WTC11 (cell line): Measurements from ENCODE around the gene SPHK1. TPM values are rescaled to one million over a fixed set of nuclear protein-coding genes. Genes with fewer than 3 reads are reported as not detected.

Experiments
- AR ChIP-seq: fragments of 250-450 bp; sonication (Bioruptor Pico); IDR thresholded peaks from 2 replicates; pipeline ENCODE4 v1.9.0; 2021; ENCODE audit warnings: mild to moderate bottlenecking
- CREM ChIP-seq: sonication (generic); formaldehyde crosslinking; IDR thresholded peaks from 2 replicates; pipeline ENCODE4 v1.8.1; 2022; ENCODE audit warnings: mild to moderate bottlenecking, missing genetic modification reagents, moderate library complexity
- EMX1 ChIP-seq: fragments of 250-450 bp; sonication (Bioruptor Pico); IDR thresholded peaks from 2 replicates; pipeline ENCODE4 v1.8.0; 2021; ENCODE audit warnings: mild to moderate bottlenecking
- FOXJ3 ChIP-seq: sonication (generic); formaldehyde crosslinking; IDR thresholded peaks from 2 replicates; pipeline ENCODE4 v1.9.0; 2021; ENCODE audit warnings: missing genetic modification reagents, mild to moderate bottlenecking, borderline replicate concordance
- FOXP1 ChIP-seq: sonication (generic); formaldehyde crosslinking; IDR thresholded peaks from 2 replicates; pipeline ENCODE4 v1.8.0; 2022; ENCODE audit warnings: missing genetic modification reagents, mild to moderate bottlenecking, moderate library complexity, borderline replicate concordance
- GTF2I ChIP-seq: fragments of 250-450 bp; sonication (Bioruptor Pico); conservative IDR thresholded peaks from 2 replicates; pipeline ENCODE4 v1.4.0; 2021; ENCODE audit warnings: mild to moderate bottlenecking
- IRF2 ChIP-seq: sonication (generic); formaldehyde crosslinking; IDR thresholded peaks from 2 replicates; pipeline ENCODE4 v1.8.0; 2022; ENCODE audit warnings: low read depth, missing genetic modification reagents, borderline replicate concordance
- JAZF1 ChIP-seq: fragments of 250-450 bp; sonication (Bioruptor Pico); IDR thresholded peaks from 2 replicates; pipeline ENCODE4 v1.9.0; 2021; ENCODE audit warnings: moderate library complexity, mild to moderate bottlenecking, inconsistent platforms
- MAX ChIP-seq: sonication (generic); formaldehyde crosslinking; IDR thresholded peaks from 2 replicates; pipeline ENCODE4 v1.8.0; 2022; ENCODE audit warnings: mild to moderate bottlenecking, missing genetic modification reagents
- NFE2L1 ChIP-seq: sonication (generic); formaldehyde crosslinking; IDR thresholded peaks from 2 replicates; pipeline ENCODE4 v1.8.1; 2023; ENCODE audit warnings: missing genetic modification reagents
- RORB ChIP-seq: fragments of 250-450 bp; sonication (Bioruptor Pico); IDR thresholded peaks from 2 replicates; pipeline ENCODE4 v1.9.0; 2021; ENCODE audit warnings: mild to moderate bottlenecking
- SOX15 ChIP-seq: fragments of 250-450 bp; sonication (Bioruptor Pico); IDR thresholded peaks from 2 replicates; pipeline ENCODE4 v1.9.0; 2021; ENCODE audit warnings: mild to moderate bottlenecking
- STAT6 ChIP-seq: sonication (generic); formaldehyde crosslinking; conservative IDR thresholded peaks from 2 replicates; pipeline ENCODE4 v1.8.1; 2023; ENCODE audit warnings: mild to moderate bottlenecking, low read depth, missing genetic modification reagents, moderate library complexity
- TEAD4 ChIP-seq: sonication (generic); formaldehyde crosslinking; IDR thresholded peaks from 2 replicates; pipeline ENCODE4 v1.8.0; 2022; ENCODE audit warnings: mild to moderate bottlenecking, missing genetic modification reagents
- TP53 ChIP-seq: sonication (generic); formaldehyde crosslinking; IDR thresholded peaks from 2 replicates; pipeline ENCODE4 v1.8.1; 2023; ENCODE audit warnings: mild to moderate bottlenecking, missing genetic modification reagents
- ZNF121 ChIP-seq: sonication (generic); formaldehyde crosslinking; IDR thresholded peaks from 2 replicates; pipeline ENCODE4 v1.8.0; 2023; ENCODE audit warnings: missing genetic modification reagents
- ZNF317 ChIP-seq: sonication (generic); formaldehyde crosslinking; IDR thresholded peaks from 2 replicates; pipeline ENCODE4 v1.8.1; 2023; ENCODE audit warnings: low read depth, mild to moderate bottlenecking, moderate library complexity, missing genetic modification reagents, borderline replicate concordance
- total RNA-seq: library from RNA; stranded (reverse); gene quantifications from 3 replicates; pipeline ENCODE4 v1.2.3, GENCODE V29; 2021
- TF ChIP-seq, protein P1 (sequence below): sonication (generic); formaldehyde crosslinking; IDR thresholded peaks from 2 replicates; pipeline ENCODE4 v1.8.1; 2023; ENCODE audit warnings: mild to moderate bottlenecking, missing genetic modification reagents, moderate library complexity
- TF ChIP-seq, protein P2 (sequence below): fragments of 250-450 bp; sonication (Bioruptor Pico); IDR thresholded peaks from 2 replicates; pipeline ENCODE4 v2.1.2; 2022; ENCODE audit warnings: mild to moderate bottlenecking, moderate library complexity
- TF ChIP-seq, protein P3 (sequence below): sonication (generic); formaldehyde crosslinking; conservative IDR thresholded peaks from 2 replicates; pipeline ENCODE4 v1.8.1; 2022; ENCODE audit warnings: mild to moderate bottlenecking, missing genetic modification reagents
- TF ChIP-seq, protein P4 (sequence below): fragments of 250-450 bp; sonication (Bioruptor Pico); IDR thresholded peaks from 2 replicates; pipeline ENCODE4 v1.8.0; 2021; ENCODE audit warnings: mild to moderate bottlenecking
- TF ChIP-seq, protein P5 (sequence below): sonication (generic); formaldehyde crosslinking; IDR thresholded peaks from 2 replicates; pipeline ENCODE4 v1.8.1; 2022; ENCODE audit warnings: mild to moderate bottlenecking, missing genetic modification reagents, moderate library complexity, borderline replicate concordance
- TF ChIP-seq, protein P6 (sequence below): sonication (generic); formaldehyde crosslinking; IDR thresholded peaks from 2 replicates; pipeline ENCODE4 v1.8.1; 2022; ENCODE audit warnings: missing genetic modification reagents, borderline replicate concordance
- TF ChIP-seq, protein P7 (sequence below): sonication (generic); formaldehyde crosslinking; IDR thresholded peaks from 2 replicates; pipeline ENCODE4 v1.8.1; 2023; ENCODE audit warnings: mild to moderate bottlenecking, missing genetic modification reagents

Gene SPHK1
- total RNA-seq, 1 experiment from 2014 or later, result 2.5 TPM

DNA sequence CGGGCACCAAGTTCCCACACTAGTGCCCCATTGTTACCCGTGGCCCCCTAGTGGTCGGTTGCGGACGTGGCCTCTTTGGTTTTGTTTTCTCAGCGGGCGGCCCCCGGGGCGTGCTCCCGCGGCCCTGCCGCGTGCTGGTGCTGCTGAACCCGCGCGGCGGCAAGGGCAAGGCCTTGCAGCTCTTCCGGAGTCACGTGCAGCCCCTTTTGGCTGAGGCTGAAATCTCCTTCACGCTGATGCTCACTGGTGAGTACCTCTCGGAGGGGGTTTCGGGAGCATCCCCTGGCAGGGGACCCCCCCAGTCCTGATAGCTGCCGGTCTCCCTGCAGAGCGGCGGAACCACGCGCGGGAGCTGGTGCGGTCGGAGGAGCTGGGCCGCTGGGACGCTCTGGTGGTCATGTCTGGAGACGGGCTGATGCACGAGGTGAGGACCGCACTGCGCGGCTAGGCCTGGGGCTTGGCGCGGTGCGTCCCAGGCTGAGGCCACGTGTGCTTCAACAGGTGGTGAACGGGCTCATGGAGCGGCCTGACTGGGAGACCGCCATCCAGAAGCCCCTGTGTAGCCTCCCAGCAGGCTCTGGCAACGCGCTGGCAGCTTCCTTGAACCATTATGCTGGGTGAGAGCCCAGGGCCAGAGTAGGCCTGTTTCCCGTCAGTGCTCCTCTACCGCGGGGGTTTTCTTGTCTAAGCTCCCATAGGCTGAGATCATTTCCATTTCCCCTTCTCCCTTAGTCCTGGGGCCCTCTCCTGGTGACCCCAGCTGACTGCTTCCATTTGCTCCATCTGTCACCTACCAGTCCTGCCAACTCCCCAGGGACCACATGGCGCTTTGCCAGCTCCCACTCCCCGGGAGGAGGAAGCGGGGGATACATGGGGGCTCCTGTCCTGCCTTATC lies 1.7 kb downstream of the SPHK1 start (continued):
- TF ChIP-seq STAT6 (CRISPR knock-in tag) (no peak), MAX (CRISPR knock-in tag) (peak; percentile 95), ZNF317 (CRISPR knock-in tag) (peak; percentile 69), TEAD4 (CRISPR knock-in tag) (peak; percentile 88), SOX15 (CRISPR knock-in tag) (no peak), EMX1 (CRISPR knock-in tag) (no peak), AR (CRISPR knock-in tag) (no peak), GTF2I (CRISPR knock-in tag) (no peak), FOXJ3 (CRISPR knock-in tag) (no peak), CREM (CRISPR knock-in tag) (no peak; the same call in 1 of the 2 replicates), ZNF121 (CRISPR knock-in tag) (no peak), NFE2L1 (peak; percentile 76; the same call in 1 of the 2 replicates), TP53 (peak; percentile 77; the same call in 1 of the 2 replicates), IRF2 (CRISPR knock-in tag) (no peak), FOXP1 (CRISPR knock-in tag) (peak; percentile 98), JAZF1 (no peak), RORB (CRISPR knock-in tag) (no peak)
- TF ChIP-seq, protein P1, sequence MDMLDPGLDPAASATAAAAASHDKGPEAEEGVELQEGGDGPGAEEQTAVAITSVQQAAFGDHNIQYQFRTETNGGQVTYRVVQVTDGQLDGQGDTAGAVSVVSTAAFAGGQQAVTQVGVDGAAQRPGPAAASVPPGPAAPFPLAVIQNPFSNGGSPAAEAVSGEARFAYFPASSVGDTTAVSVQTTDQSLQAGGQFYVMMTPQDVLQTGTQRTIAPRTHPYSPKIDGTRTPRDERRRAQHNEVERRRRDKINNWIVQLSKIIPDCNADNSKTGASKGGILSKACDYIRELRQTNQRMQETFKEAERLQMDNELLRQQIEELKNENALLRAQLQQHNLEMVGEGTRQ, result peak; percentile 80
- TF ChIP-seq, protein P2, sequence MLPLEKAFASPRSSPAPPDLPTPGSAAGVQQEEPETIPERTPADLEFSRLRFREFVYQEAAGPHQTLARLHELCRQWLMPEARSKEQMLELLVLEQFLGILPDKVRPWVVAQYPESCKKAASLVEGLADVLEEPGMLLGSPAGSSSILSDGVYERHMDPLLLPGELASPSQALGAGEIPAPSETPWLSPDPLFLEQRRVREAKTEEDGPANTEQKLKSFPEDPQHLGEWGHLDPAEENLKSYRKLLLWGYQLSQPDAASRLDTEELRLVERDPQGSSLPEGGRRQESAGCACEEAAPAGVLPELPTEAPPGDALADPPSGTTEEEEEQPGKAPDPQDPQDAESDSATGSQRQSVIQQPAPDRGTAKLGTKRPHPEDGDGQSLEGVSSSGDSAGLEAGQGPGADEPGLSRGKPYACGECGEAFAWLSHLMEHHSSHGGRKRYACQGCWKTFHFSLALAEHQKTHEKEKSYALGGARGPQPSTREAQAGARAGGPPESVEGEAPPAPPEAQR (CRISPR knock-in tag), result no peak
- TF ChIP-seq, protein P3, sequence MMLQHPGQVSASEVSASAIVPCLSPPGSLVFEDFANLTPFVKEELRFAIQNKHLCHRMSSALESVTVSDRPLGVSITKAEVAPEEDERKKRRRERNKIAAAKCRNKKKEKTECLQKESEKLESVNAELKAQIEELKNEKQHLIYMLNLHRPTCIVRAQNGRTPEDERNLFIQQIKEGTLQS (CRISPR knock-in tag), result peak; percentile 89
- TF ChIP-seq, protein P4, sequence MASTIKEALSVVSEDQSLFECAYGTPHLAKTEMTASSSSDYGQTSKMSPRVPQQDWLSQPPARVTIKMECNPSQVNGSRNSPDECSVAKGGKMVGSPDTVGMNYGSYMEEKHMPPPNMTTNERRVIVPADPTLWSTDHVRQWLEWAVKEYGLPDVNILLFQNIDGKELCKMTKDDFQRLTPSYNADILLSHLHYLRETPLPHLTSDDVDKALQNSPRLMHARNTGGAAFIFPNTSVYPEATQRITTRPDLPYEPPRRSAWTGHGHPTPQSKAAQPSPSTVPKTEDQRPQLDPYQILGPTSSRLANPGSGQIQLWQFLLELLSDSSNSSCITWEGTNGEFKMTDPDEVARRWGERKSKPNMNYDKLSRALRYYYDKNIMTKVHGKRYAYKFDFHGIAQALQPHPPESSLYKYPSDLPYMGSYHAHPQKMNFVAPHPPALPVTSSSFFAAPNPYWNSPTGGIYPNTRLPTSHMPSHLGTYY (CRISPR knock-in tag), result no peak
- TF ChIP-seq, protein P5, sequence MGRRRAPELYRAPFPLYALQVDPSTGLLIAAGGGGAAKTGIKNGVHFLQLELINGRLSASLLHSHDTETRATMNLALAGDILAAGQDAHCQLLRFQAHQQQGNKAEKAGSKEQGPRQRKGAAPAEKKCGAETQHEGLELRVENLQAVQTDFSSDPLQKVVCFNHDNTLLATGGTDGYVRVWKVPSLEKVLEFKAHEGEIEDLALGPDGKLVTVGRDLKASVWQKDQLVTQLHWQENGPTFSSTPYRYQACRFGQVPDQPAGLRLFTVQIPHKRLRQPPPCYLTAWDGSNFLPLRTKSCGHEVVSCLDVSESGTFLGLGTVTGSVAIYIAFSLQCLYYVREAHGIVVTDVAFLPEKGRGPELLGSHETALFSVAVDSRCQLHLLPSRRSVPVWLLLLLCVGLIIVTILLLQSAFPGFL, result peak; percentile 62; the same call in 1 of the 2 replicates
- TF ChIP-seq, protein P6, sequence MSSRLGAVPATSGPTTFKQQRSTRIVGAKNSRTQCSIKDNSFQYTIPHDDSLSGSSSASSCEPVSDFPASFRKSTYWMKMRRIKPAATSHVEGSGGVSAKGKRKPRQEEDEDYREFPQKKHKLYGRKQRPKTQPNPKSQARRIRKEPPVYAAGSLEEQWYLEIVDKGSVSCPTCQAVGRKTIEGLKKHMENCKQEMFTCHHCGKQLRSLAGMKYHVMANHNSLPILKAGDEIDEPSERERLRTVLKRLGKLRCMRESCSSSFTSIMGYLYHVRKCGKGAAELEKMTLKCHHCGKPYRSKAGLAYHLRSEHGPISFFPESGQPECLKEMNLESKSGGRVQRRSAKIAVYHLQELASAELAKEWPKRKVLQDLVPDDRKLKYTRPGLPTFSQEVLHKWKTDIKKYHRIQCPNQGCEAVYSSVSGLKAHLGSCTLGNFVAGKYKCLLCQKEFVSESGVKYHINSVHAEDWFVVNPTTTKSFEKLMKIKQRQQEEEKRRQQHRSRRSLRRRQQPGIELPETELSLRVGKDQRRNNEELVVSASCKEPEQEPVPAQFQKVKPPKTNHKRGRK (CRISPR knock-in tag), result no peak
- TF ChIP-seq, protein P7, sequence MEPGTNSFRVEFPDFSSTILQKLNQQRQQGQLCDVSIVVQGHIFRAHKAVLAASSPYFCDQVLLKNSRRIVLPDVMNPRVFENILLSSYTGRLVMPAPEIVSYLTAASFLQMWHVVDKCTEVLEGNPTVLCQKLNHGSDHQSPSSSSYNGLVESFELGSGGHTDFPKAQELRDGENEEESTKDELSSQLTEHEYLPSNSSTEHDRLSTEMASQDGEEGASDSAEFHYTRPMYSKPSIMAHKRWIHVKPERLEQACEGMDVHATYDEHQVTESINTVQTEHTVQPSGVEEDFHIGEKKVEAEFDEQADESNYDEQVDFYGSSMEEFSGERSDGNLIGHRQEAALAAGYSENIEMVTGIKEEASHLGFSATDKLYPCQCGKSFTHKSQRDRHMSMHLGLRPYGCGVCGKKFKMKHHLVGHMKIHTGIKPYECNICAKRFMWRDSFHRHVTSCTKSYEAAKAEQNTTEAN (CRISPR knock-in tag), result peak; percentile 86; the same call in 1 of the 2 replicates
